SK-N-MC (cell line): Measurements from ENCODE around the gene FNDC3A.

Source experiments
- EZH2 ChIP-seq: fragments of 200-600 bp; sonication (generic); IDR thresholded peaks from one replicate; pipeline ENCODE4 v1.6.1; 2017; ENCODE audit warnings: antibody characterized with exemption
- POLR2AphosphoS5 ChIP-seq: IDR thresholded peaks from 2 replicates; pipeline ENCODE4 v1.6.1; 2012; ENCODE audit warnings: mild to moderate bottlenecking, low read depth, low read length, borderline replicate concordance

- TF ChIP-seq EZH2 (no peak), POLR2AphosphoS5 (no peak)
These were observed 243.9 kb downstream of the FNDC3A start for GRCh38 chr13:49219647-49220035.
